ENCODE measurements around the gene TMEM121.
A peak's percentile ranks its signal among the peaks of the same experiment; 100 is the strongest.

The TMEM121 gene

DNA sequence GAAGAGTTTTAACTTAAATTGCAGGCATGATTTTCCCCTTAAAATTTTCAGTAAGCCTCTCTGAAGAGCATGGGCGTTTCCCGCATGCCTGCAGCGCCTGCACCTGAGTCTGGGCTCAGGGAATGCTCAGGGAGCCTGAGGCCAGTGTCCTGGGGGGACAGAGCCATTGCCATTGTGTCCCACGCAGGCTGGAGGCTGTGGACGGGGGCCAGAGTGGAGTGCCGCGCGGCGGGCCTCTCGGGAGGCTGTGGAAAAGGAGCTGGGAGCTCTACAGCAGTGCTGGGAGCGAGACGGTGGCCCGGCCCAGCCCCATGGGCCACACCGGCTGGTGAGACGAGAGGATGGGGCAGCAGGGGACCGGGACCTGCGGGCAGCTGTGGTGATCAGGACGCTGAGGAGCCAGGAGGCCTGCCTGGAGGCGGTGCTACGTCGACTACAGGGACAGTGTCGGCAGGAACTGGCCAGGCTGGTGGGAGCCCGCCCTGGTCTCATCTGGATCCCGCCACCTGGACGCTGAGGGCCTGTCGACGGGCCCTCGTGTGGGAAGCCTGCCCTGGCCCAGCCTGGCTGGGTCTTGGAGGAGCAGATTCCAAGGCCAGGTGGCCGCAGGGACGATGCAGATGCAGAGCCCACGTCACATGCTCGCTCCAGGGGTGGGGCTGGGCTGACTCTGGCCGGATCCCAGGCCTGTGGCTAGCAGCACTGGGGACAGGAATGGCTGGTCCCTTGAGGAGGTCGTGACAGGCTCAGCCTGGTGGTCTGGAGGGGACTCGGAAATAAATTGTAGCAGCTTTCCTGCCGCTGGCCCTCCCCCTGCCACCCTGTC is 27.7 kb upstream of the TMEM121 start:
- DNase-seq = peak; percentile 54

DNA sequence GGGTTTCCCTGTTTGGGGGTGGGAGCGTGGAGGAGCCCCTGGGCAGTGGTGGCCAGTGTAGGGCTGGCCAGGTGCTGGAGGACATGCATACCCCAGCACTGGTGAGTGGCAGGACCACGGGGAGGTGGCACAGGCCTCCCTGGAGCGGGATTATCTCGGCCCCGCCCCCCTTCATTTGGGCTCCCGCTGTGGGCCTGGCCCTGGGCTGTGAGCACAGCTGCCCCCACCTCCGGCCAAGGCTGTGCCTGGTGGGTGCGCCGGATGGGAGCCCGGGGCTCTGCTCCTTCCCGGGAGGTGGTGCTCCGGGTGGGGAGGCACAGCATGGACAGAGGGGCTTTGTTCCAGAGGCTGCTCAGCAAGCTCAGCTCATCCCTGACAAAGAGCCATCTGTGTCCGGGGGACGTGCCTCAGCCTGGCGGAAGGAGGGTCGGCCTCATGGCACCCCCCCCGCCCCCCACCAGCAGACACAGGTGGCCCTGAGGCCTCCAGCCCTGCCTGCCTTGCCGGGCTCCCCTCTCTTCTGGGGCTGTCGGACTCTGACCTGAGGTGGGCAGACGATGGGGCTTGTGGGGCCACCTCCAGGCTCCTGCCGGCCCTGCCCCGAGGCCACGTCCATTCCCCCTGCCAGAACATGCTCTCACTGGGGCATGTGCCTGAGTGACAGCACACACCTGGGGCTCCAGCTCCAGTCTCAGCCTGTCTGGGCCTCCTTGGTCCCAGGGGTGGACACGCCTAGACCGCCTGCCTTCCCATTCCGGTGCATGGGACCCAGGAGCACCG is 26.9 kb upstream of the TMEM121 start:
- Histone ChIP-seq H3K9me3 (no peaks in the 10 kb centered on the region), H3K4me3 (ENCODE audit: low read depth, low read length) (no peak overlapping the region), H3K4me1 (peaks cover 12% of the 10 kb centered on the region), H3K27me3 (no peaks in the 10 kb centered on the region), H3K36me3 (no peaks in the 10 kb centered on the region)
- TF ChIP-seq, protein P1, sequence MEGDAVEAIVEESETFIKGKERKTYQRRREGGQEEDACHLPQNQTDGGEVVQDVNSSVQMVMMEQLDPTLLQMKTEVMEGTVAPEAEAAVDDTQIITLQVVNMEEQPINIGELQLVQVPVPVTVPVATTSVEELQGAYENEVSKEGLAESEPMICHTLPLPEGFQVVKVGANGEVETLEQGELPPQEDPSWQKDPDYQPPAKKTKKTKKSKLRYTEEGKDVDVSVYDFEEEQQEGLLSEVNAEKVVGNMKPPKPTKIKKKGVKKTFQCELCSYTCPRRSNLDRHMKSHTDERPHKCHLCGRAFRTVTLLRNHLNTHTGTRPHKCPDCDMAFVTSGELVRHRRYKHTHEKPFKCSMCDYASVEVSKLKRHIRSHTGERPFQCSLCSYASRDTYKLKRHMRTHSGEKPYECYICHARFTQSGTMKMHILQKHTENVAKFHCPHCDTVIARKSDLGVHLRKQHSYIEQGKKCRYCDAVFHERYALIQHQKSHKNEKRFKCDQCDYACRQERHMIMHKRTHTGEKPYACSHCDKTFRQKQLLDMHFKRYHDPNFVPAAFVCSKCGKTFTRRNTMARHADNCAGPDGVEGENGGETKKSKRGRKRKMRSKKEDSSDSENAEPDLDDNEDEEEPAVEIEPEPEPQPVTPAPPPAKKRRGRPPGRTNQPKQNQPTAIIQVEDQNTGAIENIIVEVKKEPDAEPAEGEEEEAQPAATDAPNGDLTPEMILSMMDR (IDR thresholded peaks at IDR 0.05; ENCODE audit: low read depth, low read length) = no peak
- peak; percentile 41 for DNase-seq

More for the DNA sequence above, 27.7 kb upstream of the TMEM121 start:
- TF ChIP-seq, protein P1 (IDR thresholded peaks at IDR 0.05; ENCODE audit: low read depth, low read length) = no peak
- Histone ChIP-seq H3K4me1 (peaks cover 12% of the 10 kb centered on the region), H3K4me3 (ENCODE audit: low read depth, low read length) (no peak overlapping the region), H3K27me3 (no peaks in the 10 kb centered on the region), H3K36me3 (no peaks in the 10 kb centered on the region), H3K9me3 (no peaks in the 10 kb centered on the region)

DNA sequence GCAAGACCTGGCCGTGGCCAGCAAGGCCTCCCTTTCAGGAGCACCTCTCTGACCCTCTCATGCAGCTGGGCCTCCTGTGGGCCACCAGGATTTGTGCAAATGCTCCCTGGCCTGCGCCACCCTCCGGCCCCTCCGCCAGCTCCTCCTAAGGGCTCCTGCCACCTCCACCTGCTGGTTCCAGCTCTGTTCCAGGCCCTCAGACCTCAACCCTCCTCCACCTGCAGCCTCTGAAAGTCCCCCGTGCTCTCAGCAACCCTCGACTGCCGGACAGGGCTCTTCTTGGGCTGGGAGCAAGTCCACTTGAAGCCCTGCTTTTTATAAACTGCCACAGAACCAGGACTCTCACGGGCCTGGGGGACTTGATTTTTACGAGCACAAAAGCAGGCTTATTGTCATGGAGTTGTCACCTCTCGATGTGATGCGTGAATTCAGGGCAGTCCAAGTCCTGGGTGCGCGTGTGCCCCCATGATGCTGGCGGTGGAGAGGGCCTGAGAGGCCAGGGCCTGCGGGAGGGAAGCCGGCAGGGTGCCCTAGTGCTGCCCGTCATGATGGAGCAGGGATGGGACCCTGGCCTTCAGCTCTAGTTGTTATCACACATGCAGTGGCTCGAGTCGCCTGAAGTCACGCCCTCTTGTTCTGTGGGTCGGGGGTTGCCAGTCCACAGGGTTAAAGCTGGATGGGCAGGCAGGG is 26.2 kb upstream of the TMEM121 start:
- Histone ChIP-seq H3K9me3 (no peaks in the 10 kb centered on the region), H3K27me3 (no peaks in the 10 kb centered on the region), H3K4me1 (peaks cover 12% of the 10 kb centered on the region), H3K36me3 (no peaks in the 10 kb centered on the region), H3K4me3 (ENCODE audit: low read depth, low read length) (no peak overlapping the region)
- TF ChIP-seq, protein P1 (IDR thresholded peaks at IDR 0.05; ENCODE audit: low read depth, low read length) = no peak
- no peak for DNase-seq

DNA sequence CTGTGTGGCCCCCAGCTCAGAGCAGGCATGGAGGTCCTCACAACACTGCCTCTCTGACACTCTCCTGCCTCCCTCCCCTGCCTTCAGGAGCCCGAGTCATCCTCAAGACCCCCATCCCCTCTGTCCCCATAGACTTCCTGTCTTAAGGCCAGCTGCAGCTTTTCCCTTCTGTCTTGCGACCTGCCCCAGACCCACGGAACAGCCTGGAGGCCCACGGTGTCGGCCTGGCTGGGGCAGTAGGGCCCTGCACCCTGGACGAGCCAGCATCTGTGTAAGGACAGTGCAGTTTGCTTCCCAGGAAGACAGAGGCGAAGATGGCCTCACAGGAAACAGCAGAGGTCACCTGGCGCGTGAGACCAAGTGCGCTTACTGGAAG is 25.7 kb upstream of the TMEM121 start:
- no peaks in the 10 kb centered on the region for H3K27me3 ChIP-seq
- H3K4me1 ChIP-seq = peaks cover 12% of the 10 kb centered on the region
- H3K4me3 ChIP-seq (ENCODE audit: low read depth, low read length) = no peak overlapping the region
- H3K9me3 ChIP-seq = no peaks in the 10 kb centered on the region
- H3K36me3 ChIP-seq = no peaks in the 10 kb centered on the region
- DNase-seq = no peak
- TF ChIP-seq, protein P1 (IDR thresholded peaks at IDR 0.05; ENCODE audit: low read depth, low read length) = no peak

DNA sequence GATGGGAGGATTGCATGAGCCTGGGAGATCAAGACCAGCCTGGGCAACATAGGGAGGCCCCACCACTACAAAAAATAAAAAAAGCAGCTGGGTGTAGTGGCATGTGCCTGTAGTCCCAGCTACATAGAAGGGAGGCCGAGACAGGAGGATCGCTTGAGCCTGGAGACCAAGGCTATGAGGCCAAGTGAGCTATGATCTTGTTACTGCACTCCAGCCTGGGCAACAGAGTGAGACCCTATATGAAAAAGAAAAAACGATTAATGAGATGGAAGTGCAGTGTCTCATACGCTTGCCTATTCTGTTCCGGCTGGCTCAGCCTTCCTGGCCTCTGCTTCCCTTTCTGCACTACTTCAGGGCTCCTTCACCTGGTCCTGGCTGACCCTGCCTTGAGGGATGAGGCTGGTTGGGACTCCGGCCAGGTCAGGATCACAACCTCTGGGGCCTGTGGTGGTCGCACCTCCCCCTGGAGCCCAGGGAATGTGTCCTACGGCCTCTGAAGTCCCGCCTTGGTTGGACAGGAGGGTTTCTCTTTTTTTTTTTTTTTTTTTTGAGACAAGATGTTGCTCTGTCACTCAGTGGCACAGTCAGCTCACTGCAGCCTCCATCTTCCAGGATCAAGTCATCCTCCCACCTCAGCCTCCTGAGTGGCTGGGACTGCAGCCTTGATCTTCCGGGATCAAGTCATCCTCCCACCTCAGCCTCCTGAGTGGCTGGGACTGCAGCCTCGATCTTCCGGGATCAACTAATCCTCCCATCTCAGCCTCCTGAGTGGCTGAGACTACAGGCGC is 24.7 kb upstream of the TMEM121 start:
- Histone ChIP-seq H3K27me3 (no peaks in the 10 kb centered on the region), H3K4me1 (peaks cover 12% of the 10 kb centered on the region), H3K36me3 (no peaks in the 10 kb centered on the region), H3K4me3 (ENCODE audit: low read depth, low read length) (no peak overlapping the region), H3K9me3 (no peaks in the 10 kb centered on the region)
- TF ChIP-seq, protein P1 (IDR thresholded peaks at IDR 0.05; ENCODE audit: low read depth, low read length) = no peak
- no peak for DNase-seq
